ENCODE results near the gene POLD4.

POLD4 gene

GRCh38 chr11:67349036-67349435, 4.3 kb downstream of the POLD4 start:
- TF ChIP-seq, protein P1, sequence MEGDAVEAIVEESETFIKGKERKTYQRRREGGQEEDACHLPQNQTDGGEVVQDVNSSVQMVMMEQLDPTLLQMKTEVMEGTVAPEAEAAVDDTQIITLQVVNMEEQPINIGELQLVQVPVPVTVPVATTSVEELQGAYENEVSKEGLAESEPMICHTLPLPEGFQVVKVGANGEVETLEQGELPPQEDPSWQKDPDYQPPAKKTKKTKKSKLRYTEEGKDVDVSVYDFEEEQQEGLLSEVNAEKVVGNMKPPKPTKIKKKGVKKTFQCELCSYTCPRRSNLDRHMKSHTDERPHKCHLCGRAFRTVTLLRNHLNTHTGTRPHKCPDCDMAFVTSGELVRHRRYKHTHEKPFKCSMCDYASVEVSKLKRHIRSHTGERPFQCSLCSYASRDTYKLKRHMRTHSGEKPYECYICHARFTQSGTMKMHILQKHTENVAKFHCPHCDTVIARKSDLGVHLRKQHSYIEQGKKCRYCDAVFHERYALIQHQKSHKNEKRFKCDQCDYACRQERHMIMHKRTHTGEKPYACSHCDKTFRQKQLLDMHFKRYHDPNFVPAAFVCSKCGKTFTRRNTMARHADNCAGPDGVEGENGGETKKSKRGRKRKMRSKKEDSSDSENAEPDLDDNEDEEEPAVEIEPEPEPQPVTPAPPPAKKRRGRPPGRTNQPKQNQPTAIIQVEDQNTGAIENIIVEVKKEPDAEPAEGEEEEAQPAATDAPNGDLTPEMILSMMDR (IDR thresholded peaks at IDR 0.05; ENCODE audit: low read depth, low read length, missing control alignments) = no peak
- H3K4me3 ChIP-seq (ENCODE audit: low read depth, low read length) = no peak overlapping the region
- no peak for DNase-seq (ENCODE audit: low read depth)

- DNase-seq (ENCODE audit: low read depth) = no peak
- TF ChIP-seq, protein P1 (IDR thresholded peaks at IDR 0.05; ENCODE audit: low read depth, low read length, missing control alignments) = no peak
- H3K4me3 ChIP-seq (ENCODE audit: low read depth, low read length) = no peak overlapping the region
These were observed 5.2 kb downstream of the POLD4 start for GRCh38 chr11:67347964-67348749.

DNA sequence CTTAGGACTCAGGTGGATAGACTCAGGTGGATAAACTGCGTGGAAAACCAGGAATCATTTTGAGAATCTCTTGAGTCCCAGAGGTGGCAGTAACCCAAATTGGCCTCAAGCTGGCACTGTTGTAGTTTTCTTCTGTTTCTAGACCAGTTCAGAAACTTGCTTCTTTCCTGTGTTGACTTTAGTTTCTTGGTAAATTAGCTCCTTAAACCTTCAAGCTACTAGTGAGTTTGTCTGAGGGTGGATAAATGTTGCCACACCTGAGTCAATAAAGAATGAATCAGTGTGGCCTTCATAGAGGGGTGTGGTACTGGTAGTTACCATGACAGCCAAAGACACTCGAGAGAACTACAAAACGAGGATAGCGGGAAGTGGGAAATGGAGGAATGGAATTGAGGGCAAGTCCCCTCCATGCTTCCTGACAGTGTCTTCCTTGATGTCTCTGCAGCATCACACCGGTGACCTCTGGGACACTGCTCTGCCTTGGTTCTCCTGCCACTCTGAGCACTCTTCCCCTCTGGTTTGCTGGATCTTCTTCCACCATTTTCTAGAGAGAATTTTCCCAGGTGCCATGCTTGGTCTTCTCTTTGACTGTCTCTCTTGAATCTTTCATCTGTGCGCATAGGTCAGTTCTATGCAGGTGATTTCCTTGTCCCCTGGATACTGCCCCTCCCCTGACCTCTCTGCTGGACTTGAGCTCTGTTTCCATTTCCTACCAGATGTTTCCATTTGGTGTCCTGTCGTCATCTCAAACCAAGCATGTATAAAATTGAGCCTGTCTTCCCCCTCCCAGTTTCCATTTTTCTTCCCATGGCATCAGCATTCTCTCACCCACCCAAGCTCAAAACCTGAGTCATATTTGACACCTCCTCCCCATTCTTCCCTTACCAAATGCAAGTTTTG, 7.2 kb downstream of the POLD4 start:
- H3K4me3 ChIP-seq (ENCODE audit: low read depth, low read length) = no peak overlapping the region

DNA sequence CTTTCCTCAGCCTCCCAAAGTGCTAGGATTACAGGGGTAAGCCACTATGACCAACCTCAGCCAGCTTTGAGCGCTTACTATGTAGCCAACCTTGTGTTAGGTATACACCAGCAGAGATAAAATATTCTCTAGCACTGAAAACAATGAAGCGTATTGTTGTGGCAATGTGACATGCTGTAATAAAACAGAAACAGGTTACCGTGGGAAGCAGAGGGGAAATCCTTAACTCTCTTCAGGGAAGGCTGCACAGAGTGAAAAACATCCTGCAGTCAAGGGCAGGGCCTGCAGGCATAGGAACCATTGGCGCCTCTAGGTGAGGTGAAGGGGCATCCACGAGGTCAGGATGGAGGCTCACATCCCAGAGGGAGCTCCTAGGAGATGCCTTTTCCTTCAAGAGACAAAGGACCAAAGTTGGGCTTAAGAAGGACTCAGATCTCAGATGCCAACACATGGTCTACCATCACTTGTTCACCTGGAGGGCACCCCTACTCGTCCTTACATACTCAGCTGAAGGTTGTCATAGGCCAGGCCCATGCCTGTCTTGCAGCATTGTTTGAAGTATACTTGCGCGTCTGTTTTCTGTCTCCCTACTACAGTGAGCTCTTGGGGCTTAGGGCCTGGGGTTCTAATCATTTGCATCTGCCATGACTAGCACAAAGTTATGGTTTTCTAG, 8.0 kb downstream of the POLD4 start:
- TF ChIP-seq, protein P1 (IDR thresholded peaks at IDR 0.05; ENCODE audit: low read depth, low read length, missing control alignments) = no peak
- DNase-seq (ENCODE audit: low read depth) = no peak
- no peak overlapping the region for H3K4me3 ChIP-seq (ENCODE audit: low read depth, low read length)

More for the DNA sequence above, 7.2 kb downstream of the POLD4 start:
- TF ChIP-seq, protein P1 (IDR thresholded peaks at IDR 0.05; ENCODE audit: low read depth, low read length, missing control alignments) = peak; percentile 93
- no peak for DNase-seq (ENCODE audit: low read depth)

GRCh38 chr11:67344264-67344663, 9.1 kb downstream of the POLD4 start:
- no peak overlapping the region for H3K4me3 ChIP-seq (ENCODE audit: low read depth, low read length)
- DNase-seq (ENCODE audit: low read depth) = no peak
- TF ChIP-seq, protein P1 (IDR thresholded peaks at IDR 0.05; ENCODE audit: low read depth, low read length, missing control alignments) = no peak

GRCh38 chr11:67337257-67337656, 16.1 kb downstream of the POLD4 start:
- no peak for DNase-seq (ENCODE audit: low read depth)
- TF ChIP-seq, protein P1 (IDR thresholded peaks at IDR 0.05; ENCODE audit: low read depth, low read length, missing control alignments) = no peak
- H3K4me3 ChIP-seq (ENCODE audit: low read depth, low read length) = no peak overlapping the region
